Fibroblast of mammary gland (primary cell): ENCODE results near the gene PAX2.

Source experiments
- DNase-seq: peaks from one replicate; pipeline ENCODE4 v3.0.0-alpha.2; 2010; ENCODE audit warnings: low read depth
- H3K4me3 ChIP-seq: 2 replicates; pipeline ENCODE4 v1.5.1; 2011; ENCODE audit warnings: low read depth, mild to moderate bottlenecking, low read length, moderate library complexity; ENCODE audit not compliant: control insufficient read depth
- CTCF ChIP-seq: conservative IDR thresholded peaks from 2 replicates; pipeline ENCODE4 v1.5.1; 2011; ENCODE audit warnings: low read depth, low read length, inconsistent platforms; ENCODE audit not compliant: control insufficient read depth, insufficient read depth

The PAX2 gene

GRCh38 chr10:100781145-100781665 lies 35.8 kb downstream of the PAX2 start:
- TF ChIP-seq CTCF: no peak
- no peak overlapping the region for H3K4me3 ChIP-seq
- DNase-seq: no peak

GRCh38 chr10:100782461-100783244 lies 37.3 kb downstream of the PAX2 start:
- no peak for DNase-seq
- H3K4me3 ChIP-seq: no peak overlapping the region
- no peak for TF ChIP-seq CTCF

GRCh38 chr10:100784126-100784525 lies 38.7 kb downstream of the PAX2 start:
- TF ChIP-seq CTCF: no peak
- DNase-seq: no peak
- no peak overlapping the region for H3K4me3 ChIP-seq

- no peak overlapping the region for H3K4me3 ChIP-seq
- no peak for TF ChIP-seq CTCF
Observed at GRCh38 chr10:100786591-100786990, 41.2 kb downstream of the PAX2 start.

GRCh38 chr10:100788002-100788903 lies 42.9 kb downstream of the PAX2 start:
- no peak for TF ChIP-seq CTCF
- H3K4me3 ChIP-seq: no peak overlapping the region
- DNase-seq: no peak

More at GRCh38 chr10:100786591-100786990, 41.2 kb downstream of the PAX2 start:
- no peak for DNase-seq

GRCh38 chr10:100790761-100791208 lies 45.4 kb downstream of the PAX2 start:
- DNase-seq: no peak
- TF ChIP-seq CTCF: no peak
- H3K4me3 ChIP-seq: no peak overlapping the region
